ENCODE data around the gene EYS.

- TF ChIP-seq CTCF (IDR thresholded peaks at IDR 0.05) (no peak), EP300 (IDR thresholded peaks at IDR 0.05) (no peak), POLR2A (IDR thresholded peaks at IDR 0.05; ENCODE audit: low read depth) (no peak)
Observed at GRCh38 chr6:64945450-64945849, 761.6 kb downstream of the EYS start.
